Nephron progenitor cell (in vitro differentiated cells): ENCODE results near the gene ATPAF1.
"Not testable (repeated sequence)": the region's sequence is repeated elsewhere in the genome, so short reads cannot be mapped to it uniquely, and the experiment has no call there.

ENCODE experiments used
- DNase-seq: peaks from one replicate; pipeline ENCODE4 v3.0.0; 2021
- H3K27ac Mint-ChIP-seq: 2 replicates; pipeline ENCODE4 v1.8.0; 2021; ENCODE audit warnings: mild to moderate bottlenecking, moderate library complexity, mixed read lengths
- H3K27me3 Mint-ChIP-seq: 2 replicates; pipeline ENCODE4 v1.8.0; 2021; ENCODE audit warnings: mild to moderate bottlenecking, low read depth, mixed read lengths; ENCODE audit not compliant: poor library complexity
- H3K36me3 Mint-ChIP-seq: 2 replicates; pipeline ENCODE4 v1.8.0; 2021; ENCODE audit warnings: low read depth, mixed read lengths
- H3K4me1 Mint-ChIP-seq: 2 replicates; pipeline ENCODE4 v1.8.0; 2021; ENCODE audit warnings: mixed read lengths
- H3K4me3 Mint-ChIP-seq: 2 replicates; pipeline ENCODE4 v1.8.0; 2021; ENCODE audit warnings: mild to moderate bottlenecking, moderate library complexity, mixed read lengths
- H3K9me3 Mint-ChIP-seq: 2 replicates; pipeline ENCODE4 v1.8.0; 2021; ENCODE audit warnings: mild to moderate bottlenecking, moderate library complexity, mixed read lengths
- TF ChIP-seq, protein P1 (sequence below): fragments of 200-600 bp; sonication (generic); IDR thresholded peaks from 2 replicates; pipeline ENCODE4 v1.5.0; 2021; ENCODE audit warnings: antibody characterized with exemption

Gene ATPAF1

DNA sequence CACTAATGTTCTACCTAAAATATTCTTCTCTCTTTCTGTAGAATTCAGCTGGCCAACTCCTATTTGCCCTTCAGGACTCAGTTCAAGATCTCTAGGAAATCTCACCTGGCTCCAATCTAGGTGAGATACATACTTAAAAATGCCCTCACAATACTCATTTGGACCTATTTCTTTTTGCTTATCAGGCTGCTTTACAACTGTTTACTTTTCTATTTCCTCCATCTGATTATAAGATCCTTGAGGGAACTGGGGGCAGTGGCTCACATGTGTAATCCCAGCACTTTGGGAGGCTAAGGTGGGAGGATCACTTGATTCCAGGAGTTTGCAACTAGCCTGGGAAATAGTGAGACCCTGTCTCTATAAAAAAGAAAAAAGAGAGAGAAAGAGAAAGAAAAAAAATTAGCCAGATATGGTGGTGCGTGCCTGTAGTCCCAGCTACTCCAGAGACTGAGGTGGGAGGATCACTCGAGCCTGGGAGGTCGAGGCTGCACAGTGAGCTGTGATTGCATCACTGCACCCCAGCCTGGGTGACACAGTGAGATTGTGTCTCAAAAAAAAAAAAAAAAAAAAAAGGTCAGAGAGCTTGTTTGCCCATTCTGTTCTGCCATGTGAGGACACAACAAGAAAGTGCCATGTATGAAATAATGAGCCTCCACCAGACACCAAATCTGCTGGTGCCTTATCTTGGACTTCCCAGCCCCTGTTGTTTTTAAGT is 35.9 kb upstream of the ATPAF1 start:
- no peak for DNase-seq
- H3K36me3 Mint-ChIP-seq, result peaks cover 45% of the 10 kb centered on the region
- no peak overlapping the region for H3K27ac Mint-ChIP-seq
- no peaks in the 10 kb centered on the region for H3K4me1 Mint-ChIP-seq
- TF ChIP-seq, protein P1, sequence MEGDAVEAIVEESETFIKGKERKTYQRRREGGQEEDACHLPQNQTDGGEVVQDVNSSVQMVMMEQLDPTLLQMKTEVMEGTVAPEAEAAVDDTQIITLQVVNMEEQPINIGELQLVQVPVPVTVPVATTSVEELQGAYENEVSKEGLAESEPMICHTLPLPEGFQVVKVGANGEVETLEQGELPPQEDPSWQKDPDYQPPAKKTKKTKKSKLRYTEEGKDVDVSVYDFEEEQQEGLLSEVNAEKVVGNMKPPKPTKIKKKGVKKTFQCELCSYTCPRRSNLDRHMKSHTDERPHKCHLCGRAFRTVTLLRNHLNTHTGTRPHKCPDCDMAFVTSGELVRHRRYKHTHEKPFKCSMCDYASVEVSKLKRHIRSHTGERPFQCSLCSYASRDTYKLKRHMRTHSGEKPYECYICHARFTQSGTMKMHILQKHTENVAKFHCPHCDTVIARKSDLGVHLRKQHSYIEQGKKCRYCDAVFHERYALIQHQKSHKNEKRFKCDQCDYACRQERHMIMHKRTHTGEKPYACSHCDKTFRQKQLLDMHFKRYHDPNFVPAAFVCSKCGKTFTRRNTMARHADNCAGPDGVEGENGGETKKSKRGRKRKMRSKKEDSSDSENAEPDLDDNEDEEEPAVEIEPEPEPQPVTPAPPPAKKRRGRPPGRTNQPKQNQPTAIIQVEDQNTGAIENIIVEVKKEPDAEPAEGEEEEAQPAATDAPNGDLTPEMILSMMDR, result no peak
- H3K4me3 Mint-ChIP-seq, result no peak overlapping the region
- no peaks in the 10 kb centered on the region for H3K9me3 Mint-ChIP-seq
- H3K27me3 Mint-ChIP-seq, result no peaks in the 10 kb centered on the region

DNA sequence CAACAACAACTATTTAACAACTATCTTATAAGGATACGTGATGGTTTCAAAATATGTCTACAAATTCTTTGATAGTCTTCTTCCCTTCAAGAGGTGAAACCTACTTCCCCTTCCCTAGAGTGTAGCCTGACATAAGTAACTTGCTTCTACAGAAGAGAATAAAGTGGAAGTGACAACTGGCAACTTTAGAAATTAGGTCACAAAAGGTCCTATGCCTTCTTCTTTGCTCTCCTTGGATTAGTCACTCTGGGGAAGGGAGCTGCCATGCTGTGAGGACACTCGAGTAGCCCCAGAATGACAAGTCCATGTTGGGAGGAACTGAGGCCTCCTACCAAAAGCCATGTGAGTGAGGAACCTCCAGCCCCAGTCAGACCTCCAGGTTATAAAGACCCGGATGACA is 31.5 kb upstream of the ATPAF1 start:
- H3K27ac Mint-ChIP-seq, result no peak overlapping the region
- H3K36me3 Mint-ChIP-seq, result peaks cover 33% of the 10 kb centered on the region
- peaks cover 3% of the 10 kb centered on the region for H3K27me3 Mint-ChIP-seq
- no peaks in the 10 kb centered on the region for H3K4me1 Mint-ChIP-seq
- TF ChIP-seq, protein P1, result no peak
- no peak for DNase-seq
- H3K4me3 Mint-ChIP-seq, result no peak overlapping the region
- H3K9me3 Mint-ChIP-seq, result no peaks in the 10 kb centered on the region

DNA sequence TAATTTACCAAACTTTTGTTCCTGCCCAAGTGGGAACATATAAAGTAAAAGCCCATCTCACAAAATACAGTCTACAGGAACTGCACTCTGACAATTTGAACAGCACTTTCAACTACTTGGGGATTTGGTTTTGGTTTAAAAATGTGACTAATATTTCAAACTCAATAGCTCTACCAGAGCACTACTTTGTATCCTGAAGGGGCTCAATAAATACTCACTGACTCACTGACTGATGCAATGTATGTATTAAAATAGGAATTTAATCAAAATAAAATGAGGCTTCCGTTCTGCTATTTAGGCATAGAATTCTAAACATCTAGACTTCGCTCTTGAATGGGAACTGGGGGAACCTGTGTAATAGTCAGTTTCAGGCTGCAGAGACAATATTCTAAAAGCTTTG is 28.9 kb upstream of the ATPAF1 start:
- no peak overlapping the region for H3K4me3 Mint-ChIP-seq
- TF ChIP-seq, protein P1, result no peak
- no peak for DNase-seq
- H3K27me3 Mint-ChIP-seq, result peaks cover 3% of the 10 kb centered on the region
- H3K27ac Mint-ChIP-seq, result no peak overlapping the region
- H3K9me3 Mint-ChIP-seq, result no peaks in the 10 kb centered on the region
- H3K36me3 Mint-ChIP-seq, result peaks cover 24% of the 10 kb centered on the region
- no peaks in the 10 kb centered on the region for H3K4me1 Mint-ChIP-seq

DNA sequence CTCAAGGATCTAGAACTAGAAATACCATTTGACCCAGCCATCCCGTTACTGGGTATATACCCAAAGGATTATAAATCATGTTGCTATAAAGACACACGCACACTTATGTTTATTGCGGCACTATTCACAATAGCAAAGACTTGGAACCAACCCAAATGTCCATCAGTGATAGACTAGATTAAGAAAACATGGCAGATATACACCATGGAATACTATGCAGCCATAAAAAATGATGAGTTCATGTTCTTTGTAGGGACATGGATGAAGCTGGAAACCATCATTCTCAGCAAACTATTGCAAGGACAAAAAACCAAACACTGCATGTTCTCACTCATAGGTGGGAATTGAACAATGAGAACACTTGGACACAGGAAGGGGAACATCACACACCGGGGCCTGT is 26.5 kb upstream of the ATPAF1 start:
- H3K36me3 Mint-ChIP-seq, result peaks cover 38% of the 10 kb centered on the region

DNA sequence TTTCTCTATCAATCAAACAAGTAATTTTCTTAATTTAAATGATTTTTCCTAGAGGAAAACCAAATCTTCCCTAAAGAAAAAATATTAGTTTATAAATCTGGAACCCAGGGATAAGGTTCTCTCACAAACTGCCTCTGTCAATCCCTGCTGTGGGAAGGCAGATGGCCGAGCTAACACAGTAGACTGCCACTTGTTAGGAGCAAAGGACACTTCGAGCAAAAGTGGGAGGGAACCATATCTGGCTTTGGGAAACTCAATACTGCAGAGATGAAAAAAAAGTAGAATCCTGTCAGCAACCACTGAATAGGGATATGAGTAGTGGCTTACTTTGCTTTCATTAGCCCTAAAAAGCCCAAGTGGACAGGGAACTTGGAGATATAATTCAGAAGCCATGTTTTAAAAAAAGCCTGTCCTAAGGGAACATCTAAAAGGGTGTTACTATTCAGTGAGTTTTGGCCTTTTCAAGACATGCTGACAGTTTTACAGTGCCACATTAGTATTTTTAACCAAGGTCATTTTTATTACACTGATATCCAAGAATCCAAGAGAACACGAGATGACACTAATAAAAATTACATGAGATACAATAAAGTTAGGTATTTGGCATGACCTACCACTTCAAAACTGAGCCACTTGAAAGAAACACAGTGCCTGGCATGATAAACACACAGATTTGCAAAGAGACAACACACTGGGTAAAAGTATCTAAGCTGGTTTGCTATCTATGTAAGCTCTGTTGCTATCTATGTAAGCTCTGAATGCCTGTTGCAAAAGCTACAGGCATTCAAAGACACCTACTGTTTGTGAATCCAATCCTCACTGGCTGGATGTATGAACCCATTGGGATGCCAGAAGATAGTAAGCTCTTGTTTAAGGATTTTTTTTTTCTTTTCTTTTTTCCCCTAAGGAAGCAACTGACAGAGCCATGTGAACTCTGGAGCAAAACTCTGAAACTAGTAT is 24.9 kb upstream of the ATPAF1 start:
- TF ChIP-seq, protein P1, result no peak
- DNase-seq, result no peak
- Mint-ChIP-seq H3K9me3 (no peaks in the 10 kb centered on the region), H3K27me3 (peaks cover 3% of the 10 kb centered on the region), H3K36me3 (peaks cover 45% of the 10 kb centered on the region), H3K27ac (no peak overlapping the region), H3K4me3 (no peak overlapping the region), H3K4me1 (peaks cover 7% of the 10 kb centered on the region)

More for the DNA sequence above, 26.5 kb upstream of the ATPAF1 start:
- DNase-seq, H3K27me3 Mint-ChIP-seq, H3K9me3 Mint-ChIP-seq, H3K4me1 Mint-ChIP-seq, H3K27ac Mint-ChIP-seq, H3K4me3 Mint-ChIP-seq: not testable (repeated sequence)

DNA sequence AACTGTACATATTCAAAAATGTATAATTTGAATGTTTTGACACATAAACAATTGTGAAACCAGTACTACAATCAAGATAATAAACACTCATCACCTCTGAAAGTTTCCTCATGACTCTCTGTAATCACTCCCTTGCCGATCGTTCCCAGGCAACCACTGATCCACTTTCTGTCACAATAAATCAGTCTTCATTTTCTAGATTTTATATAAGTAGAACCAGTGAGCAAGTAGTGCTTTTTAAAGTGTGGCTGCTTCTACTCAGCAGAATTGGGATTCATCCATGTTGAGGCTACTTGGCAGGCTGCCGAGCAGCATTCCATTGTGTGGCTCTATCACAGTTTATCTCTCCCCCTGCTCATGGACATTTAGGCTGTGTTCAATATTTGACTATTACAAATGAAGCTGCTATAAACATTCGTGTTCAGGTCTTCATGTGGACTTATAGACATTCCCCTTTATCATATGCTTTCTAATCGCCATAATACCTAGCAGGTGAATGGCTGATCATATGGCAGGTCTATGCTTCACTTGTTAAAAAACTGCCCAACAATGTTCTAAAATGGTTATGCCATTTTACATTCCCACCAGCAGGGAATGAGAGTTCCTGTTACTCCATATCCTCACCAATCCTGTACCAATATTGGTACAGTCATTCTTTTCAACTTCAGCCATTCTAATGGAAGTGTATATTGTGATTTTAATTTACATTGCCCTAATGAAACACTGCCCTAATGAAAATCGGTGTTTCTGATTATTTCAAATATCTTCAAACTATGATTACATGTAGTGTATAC is 24.0 kb upstream of the ATPAF1 start:
- Mint-ChIP-seq H3K9me3 (no peaks in the 10 kb centered on the region), H3K36me3 (peaks cover 48% of the 10 kb centered on the region), H3K27ac (no peak overlapping the region), H3K4me3 (no peak overlapping the region), H3K27me3 (peaks cover 3% of the 10 kb centered on the region), H3K4me1 (peaks cover 7% of the 10 kb centered on the region)
- no peak for DNase-seq
- TF ChIP-seq, protein P1, result no peak
